Naive B cell (primary cell): ENCODE results near the gene SBF2. TPM values are rescaled to one million over a fixed set of nuclear protein-coding genes. Genes with fewer than 3 reads are reported as not detected.

Experiments
- ATAC-seq, 2 donors: fragments of 150-1000 bp; cut with Tn5 transposase; 2 replicates each; pipeline ENCODE4 v1.10.0; 2021; ENCODE audit warnings: low read depth in 2 of 2, mild to moderate bottlenecking in 2 of 2, moderate library complexity in 2 of 2
- DNase-seq: peaks from one replicate; pipeline ENCODE4 v3.0.0; 2022
- H3K27ac Mint-ChIP-seq, 6 donors: one replicate each; pipeline ENCODE4 v1.8.0; 2020 to 2022; ENCODE audit warnings: mild to moderate bottlenecking in 6 of 6, mixed read lengths in 6 of 6, moderate library complexity in 5 of 6, inconsistent platforms in 2 of 6
- H3K27me3 Mint-ChIP-seq, 3 donors: one replicate each; pipeline ENCODE4 v1.8.0; 2021 to 2022; ENCODE audit warnings: mixed read lengths in 3 of 3, mild to moderate bottlenecking in 1 of 3
- H3K36me3 Mint-ChIP-seq, 2 donors: one replicate each; pipeline ENCODE4 v1.8.0; 2020 to 2022; ENCODE audit warnings: mixed read lengths in 2 of 2, inconsistent platforms in 1 of 2, mild to moderate bottlenecking in 1 of 2
- H3K4me1 Mint-ChIP-seq, 3 donors: one replicate each; pipeline ENCODE4 v1.8.0; 2020 to 2022; ENCODE audit warnings: mixed read lengths in 3 of 3, inconsistent platforms in 1 of 3, mild to moderate bottlenecking in 1 of 3, moderate library complexity in 1 of 3
- H3K4me3 Mint-ChIP-seq, 8 donors: one replicate each; pipeline ENCODE4 v1.8.0; 2020 to 2022; ENCODE audit warnings: mild to moderate bottlenecking in 8 of 8, mixed read lengths in 8 of 8, moderate library complexity in 8 of 8, inconsistent platforms in 2 of 8
- H3K9me3 Mint-ChIP-seq, 7 donors: one replicate each; pipeline ENCODE4 v1.8.0; 2020 to 2022; ENCODE audit warnings: mixed read lengths in 7 of 7, mild to moderate bottlenecking in 5 of 7, inconsistent platforms in 2 of 7, moderate library complexity in 1 of 7
- polyA plus RNA-seq, 6 donors: library from polyadenylated mRNA; unstranded; fragments of 300-500 nt; fragmentation: Illumina TruSeq; gene quantifications; one replicate each; pipeline ENCODE4 v1.2.3, GENCODE V29; 2021; ENCODE audit warnings: low read depth in 6 of 6

The SBF2 gene
- polyA plus RNA-seq, 6 donors from 2014 or later: 2.4 to 8.5 (median 3.1) TPM

DNA sequence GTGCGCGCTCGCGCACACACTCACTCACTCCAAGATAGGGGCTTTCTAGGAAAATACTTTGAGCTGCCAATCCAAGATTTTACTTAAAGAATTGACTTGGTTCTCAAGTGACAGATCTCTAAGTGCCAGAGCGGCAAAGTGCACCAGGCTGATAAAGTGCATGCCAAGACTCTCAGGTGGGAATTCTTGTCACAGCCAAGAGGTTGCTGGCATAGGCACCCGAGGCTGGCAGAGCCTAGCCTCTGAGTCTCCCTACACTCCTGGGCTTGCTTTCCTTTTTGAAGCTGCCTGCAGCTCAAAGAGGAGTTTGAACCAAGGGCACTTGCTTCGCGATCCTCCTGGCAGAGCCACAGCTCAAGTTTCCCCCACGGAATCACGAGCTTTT lies 8.3 kb upstream of the SBF2 start:
- Mint-ChIP-seq H3K27ac (peak overlapping the region in 3 of 6 donors; percentile 48 to 92 (median 78)), H3K36me3 (no peaks in the 10 kb centered on the region), H3K4me3 (peak overlapping the region; percentile 89 to 100 (median 98)), H3K9me3 (no peaks in the 10 kb centered on the region), H3K27me3 (peaks cover 6 to 26% (median 16%) of the 10 kb centered on the region in 3 donors), H3K4me1 (peaks cover 33 to 51% (median 42%) of the 10 kb centered on the region in 3 donors)
- DNase-seq (no peak), ATAC-seq (no peak)

DNA sequence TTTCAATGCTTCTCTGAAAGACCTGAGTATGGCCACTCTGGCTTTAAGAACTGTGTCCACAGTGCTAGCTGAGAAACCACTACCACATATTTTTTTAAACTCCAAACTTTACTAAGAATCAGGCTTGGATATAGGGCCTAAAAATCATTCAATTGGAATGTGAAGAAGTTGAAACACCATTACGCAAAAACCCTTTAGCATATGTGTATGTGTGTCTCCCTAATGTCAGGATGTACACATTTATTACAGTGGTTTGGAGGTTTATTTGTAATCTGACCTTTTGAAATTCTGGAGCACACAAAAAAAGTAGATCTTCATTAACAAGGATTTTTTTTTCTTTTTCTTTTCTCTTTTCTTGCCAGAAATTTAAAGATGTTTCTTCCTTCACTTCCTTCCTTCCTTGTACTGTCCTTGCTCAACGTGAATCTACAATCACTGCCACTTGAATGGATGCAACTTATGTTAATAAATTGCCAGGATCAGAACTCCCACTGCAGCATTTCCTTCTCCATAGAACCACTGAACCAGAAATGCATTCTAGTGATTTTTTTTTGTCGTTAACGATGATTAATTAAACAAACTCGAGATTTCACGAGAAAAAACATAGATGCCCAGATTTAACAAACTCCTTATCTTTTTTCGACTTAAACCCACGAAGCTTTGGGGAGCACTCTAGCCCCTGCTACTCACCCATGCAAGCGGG lies 7.8 kb upstream of the SBF2 start:
- H3K4me1 Mint-ChIP-seq: peaks cover 29 to 46% (median 38%) of the 10 kb centered on the region in 3 donors
- H3K27ac Mint-ChIP-seq: peak overlapping the region in 3 of 6 donors; percentile 2 to 81 (median 78)
- H3K9me3 Mint-ChIP-seq: no peaks in the 10 kb centered on the region
- H3K36me3 Mint-ChIP-seq: no peaks in the 10 kb centered on the region
- DNase-seq (no peak), ATAC-seq (no peak)
- H3K27me3 Mint-ChIP-seq: peaks cover 1 to 23% (median 15%) of the 10 kb centered on the region in 3 donors
- peak overlapping the region; percentile 89 to 100 (median 98) for H3K4me3 Mint-ChIP-seq

DNA sequence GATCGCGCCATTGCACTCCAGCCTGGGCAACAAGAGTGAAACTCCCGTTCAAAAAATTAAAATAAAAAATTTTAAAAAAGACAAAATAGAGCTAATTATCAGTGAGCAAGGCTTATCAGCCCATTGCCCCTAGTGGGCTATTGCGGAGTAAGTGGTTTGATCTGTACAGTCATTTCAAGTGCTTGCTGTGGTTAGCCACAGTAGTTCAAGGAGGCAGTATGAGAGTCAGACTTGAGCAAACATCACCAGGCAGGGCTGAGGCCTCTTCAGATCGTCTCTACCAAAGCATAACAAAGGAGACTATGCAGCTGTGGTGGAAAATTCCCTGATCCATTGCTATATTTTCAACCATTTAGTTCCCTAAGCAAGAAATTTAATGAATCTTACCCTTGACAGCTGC lies 4.3 kb upstream of the SBF2 start:
- DNase-seq: peak; percentile 29
- Mint-ChIP-seq H3K9me3 (no peaks in the 10 kb centered on the region), H3K36me3 (no peaks in the 10 kb centered on the region), H3K4me1 (peaks cover 14 to 24% (median 17%) of the 10 kb centered on the region in 3 donors), H3K27me3 (peaks cover 0 to 19% (median 15%) of the 10 kb centered on the region in 3 donors), H3K4me3 (peak overlapping the region in 1 of 8 donors; percentile 39), H3K27ac (no peak overlapping the region)
- peak; percentile 67 to 68 for ATAC-seq

DNA sequence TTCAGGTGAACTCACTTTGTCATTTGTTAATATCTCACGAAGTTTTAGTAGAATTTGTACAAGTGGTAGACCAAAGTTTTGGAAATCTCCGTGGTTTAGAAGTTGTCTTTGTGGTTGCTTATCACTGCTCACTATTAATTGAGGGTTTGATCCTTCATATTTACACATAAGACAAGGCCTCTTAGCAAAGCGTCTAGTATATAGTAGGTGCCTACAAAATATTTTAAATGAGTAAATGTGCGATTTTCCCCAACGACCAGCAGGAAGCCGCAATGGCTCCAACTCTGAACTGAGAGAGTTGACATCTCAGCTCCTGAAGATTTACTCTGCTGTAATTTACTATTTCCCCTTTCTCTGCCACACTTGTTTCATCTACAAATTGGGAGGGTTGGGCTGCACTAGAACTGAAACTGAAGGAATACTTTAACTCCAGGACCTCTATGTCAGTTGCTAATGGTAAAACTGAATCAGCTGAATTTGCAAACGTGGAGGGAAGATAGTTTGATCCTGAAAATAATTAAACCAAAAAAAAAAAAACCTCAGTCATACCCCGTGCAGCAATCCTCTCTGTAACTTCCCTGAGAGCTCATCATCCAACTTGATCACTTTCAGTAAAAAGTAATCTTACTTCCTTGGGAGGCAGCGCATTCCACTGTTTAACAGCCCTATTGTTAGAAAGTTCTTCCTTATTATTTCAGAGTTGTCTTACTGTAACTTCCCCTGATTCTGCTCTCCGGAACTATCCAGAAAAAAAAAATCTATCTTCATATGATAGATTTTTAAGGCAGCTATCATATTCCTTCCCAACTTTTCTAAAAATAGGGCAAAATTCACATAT lies 1.3 kb upstream of the SBF2 start:
- Mint-ChIP-seq H3K36me3 (no peaks in the 10 kb centered on the region), H3K4me1 (peaks cover 15 to 22% (median 17%) of the 10 kb centered on the region in 3 donors)

DNA sequence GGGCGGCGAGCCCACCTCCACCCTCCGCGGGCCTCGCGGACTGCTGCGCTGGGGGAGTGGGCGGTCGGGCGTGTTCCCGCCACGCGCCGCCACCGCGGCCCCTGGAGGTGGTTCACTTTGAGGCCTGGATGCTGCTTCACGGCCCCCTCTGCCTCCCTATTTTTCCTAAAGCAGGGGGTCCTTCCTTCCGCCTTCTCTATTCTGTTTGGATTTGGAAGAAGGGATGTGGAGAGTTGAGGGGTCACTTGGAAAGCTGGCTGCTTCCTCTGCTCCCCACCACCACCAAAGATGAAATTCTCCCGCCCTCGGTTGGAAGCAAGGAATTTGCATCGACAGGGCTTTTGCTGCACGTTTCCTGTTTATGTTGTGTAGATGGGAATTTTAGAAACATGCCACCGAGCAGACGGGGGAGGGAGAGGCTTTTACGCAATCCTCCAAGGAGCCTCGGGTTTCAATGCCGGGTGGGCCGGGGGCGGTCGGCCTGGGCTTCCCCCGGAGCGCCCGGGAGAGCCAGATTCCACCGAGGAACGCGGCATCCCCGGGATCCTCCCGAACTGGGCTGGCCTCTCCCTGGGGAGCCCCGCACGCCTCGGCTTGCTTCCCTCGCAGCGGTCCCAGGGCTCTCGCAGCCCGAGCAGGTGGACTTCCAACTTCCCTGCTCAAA lies 403 bp upstream of the SBF2 start:
- no peaks in the 10 kb centered on the region for H3K9me3 Mint-ChIP-seq
- no peak for DNase-seq
- peak overlapping the region in 2 of 6 donors; percentile 50 to 51 for H3K27ac Mint-ChIP-seq
- H3K36me3 Mint-ChIP-seq: no peaks in the 10 kb centered on the region
- peaks cover 0 to 19% (median 15%) of the 10 kb centered on the region in 3 donors for H3K27me3 Mint-ChIP-seq
- peak overlapping the region; percentile 72 to 94 (median 88) for H3K4me3 Mint-ChIP-seq
- no peak for ATAC-seq
- peaks cover 18 to 22% (median 21%) of the 10 kb centered on the region in 3 donors for H3K4me1 Mint-ChIP-seq

More for the DNA sequence above, 1.3 kb upstream of the SBF2 start:
- peaks cover 0 to 19% (median 15%) of the 10 kb centered on the region in 3 donors for H3K27me3 Mint-ChIP-seq
- H3K4me3 Mint-ChIP-seq: peak overlapping the region; percentile 67 to 94 (median 88)
- peak; percentile 21 for DNase-seq
- H3K9me3 Mint-ChIP-seq: no peaks in the 10 kb centered on the region
- ATAC-seq: peak in 1 of 2 donors; percentile 14
- peak overlapping the region in 2 of 6 donors; percentile 51 to 87 for H3K27ac Mint-ChIP-seq

DNA sequence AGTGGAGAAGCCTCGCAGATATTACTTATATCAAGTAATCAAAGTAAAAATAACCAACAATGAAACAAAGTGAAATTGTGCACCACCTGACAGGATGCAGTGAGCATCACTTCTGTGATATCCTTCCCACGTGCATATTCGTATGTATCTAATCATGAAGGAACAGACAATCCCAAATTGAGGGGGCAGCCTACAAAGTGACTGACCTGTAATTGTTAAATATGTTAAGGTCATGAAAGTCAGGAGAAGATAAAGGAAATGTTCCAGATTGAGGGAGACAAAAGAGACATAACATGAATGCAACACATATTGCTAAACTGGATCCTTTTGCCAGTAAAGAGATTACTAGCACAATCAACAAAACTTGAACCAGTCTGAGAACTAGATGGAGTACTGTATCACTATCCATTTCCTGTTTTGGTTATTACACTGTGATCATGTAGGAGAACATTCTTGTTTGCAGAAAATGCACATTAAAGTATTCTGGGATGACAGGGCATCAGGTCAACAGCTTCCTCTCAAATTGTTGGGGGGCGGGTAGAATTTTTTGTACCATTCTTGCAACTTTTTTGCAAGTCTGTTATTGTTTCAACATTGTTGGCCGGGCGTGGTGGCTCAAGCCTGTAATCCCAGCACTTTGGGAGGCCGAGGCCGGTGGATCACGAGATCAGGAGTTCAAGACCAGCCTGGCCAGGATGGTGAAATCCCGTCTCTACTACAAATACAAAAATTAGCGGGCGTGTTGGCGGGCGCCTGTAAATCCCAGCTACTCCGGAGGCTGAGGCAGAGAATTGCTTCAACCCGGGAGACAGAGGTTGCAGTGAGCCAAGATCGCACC lies 2.0 kb downstream of the SBF2 start:
- no peak for ATAC-seq
- no peak for DNase-seq

DNA sequence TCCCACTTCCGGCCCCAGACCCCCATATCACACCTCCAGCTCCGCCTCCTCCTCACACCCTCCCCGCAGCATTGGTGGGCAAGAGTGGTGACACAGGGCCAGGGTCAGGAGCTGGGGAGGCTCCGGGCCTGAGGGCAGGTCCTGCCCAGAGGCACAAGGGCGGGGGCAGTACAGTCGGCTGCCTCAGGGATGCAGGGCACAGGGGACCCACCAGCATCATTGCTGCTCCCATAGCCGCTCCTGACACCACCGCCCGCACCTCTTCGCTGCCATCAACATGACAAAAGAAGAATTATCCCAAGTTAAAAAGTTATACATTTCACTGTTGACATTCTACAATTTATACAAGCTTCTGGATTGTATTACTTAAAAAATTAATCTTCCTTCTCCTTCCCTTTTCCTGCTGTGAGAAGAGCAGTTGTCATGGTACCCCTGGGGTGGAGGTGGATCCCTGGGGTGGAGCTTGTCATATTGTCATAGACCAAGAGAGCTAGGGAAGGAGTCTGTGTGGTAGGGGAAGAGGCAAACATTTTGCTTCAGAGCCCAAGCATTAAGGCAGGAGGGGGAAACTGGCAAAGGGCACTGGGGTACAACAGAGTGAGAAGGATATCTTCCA lies 4.1 kb downstream of the SBF2 start:
- peak overlapping the region in 1 of 8 donors; percentile 61 for H3K4me3 Mint-ChIP-seq
- no peak overlapping the region for H3K27ac Mint-ChIP-seq
- peaks cover 0 to 2% (median 0%) of the 10 kb centered on the region in 7 donors for H3K9me3 Mint-ChIP-seq
- no peaks in the 10 kb centered on the region for H3K36me3 Mint-ChIP-seq
- H3K27me3 Mint-ChIP-seq: peaks cover 0 to 1% (median 0%) of the 10 kb centered on the region in 3 donors
- H3K4me1 Mint-ChIP-seq: peaks cover 15 to 26% (median 22%) of the 10 kb centered on the region in 3 donors
- DNase-seq (no peak), ATAC-seq (no peak)

More for the DNA sequence above, 2.0 kb downstream of the SBF2 start:
- H3K9me3 Mint-ChIP-seq: peaks cover 0 to 2% (median 0%) of the 10 kb centered on the region in 7 donors
- peaks cover 0 to 15% (median 13%) of the 10 kb centered on the region in 3 donors for H3K27me3 Mint-ChIP-seq
- no peaks in the 10 kb centered on the region for H3K36me3 Mint-ChIP-seq
- peak overlapping the region in 7 of 8 donors; percentile 10 to 87 (median 64) for H3K4me3 Mint-ChIP-seq
- H3K27ac Mint-ChIP-seq: peak overlapping the region in 1 of 6 donors; percentile 42
- H3K4me1 Mint-ChIP-seq: peaks cover 18 to 30% (median 18%) of the 10 kb centered on the region in 3 donors

DNA sequence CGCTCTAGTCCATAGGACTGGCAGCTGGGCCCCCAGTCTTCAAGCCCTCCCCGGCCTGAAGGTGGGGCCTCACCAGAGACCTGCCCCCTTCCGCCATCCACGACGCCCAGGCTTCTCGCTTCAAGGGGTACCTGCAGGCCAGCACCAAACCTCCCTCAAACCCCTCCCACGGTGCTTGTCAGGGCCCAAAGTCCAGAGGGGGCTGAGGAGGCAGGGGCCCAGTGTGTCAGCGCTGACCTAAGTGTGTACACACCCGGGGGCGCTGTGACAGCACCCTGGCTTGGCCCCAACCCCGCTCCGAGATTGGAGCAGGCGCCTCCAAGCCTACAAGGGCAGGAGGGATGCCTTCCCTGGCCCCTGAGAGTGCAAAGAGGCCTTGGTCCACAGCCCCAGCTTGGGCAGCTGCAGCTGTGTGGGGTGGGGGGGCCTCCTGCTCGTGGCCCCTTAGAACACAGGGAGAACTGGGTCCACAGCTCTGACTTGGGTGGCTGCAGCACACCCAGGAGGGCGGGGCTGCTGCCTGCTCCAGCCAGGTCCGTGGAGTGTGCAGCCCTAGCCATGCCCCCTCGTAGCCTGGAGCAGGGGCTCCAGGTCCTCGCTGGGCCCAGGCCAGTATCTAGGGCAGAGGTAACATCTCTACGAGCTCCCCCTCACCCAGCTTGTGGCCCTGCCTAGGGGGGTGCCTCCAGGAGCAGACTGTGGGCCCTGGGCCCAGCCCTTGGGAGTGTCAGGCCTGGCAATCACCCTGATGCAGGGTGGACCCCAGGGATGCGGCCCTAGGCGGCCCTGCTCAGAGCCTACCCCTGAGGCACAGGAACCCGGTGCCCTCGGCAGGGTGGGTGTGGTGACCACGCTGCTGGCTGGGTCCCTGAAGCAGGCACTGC lies 4.9 kb downstream of the SBF2 start:
- H3K9me3 Mint-ChIP-seq: peaks cover 0 to 2% (median 0%) of the 10 kb centered on the region in 7 donors
- H3K36me3 Mint-ChIP-seq: no peaks in the 10 kb centered on the region
- no peak overlapping the region for H3K27ac Mint-ChIP-seq
- peaks cover 15 to 23% (median 20%) of the 10 kb centered on the region in 3 donors for H3K4me1 Mint-ChIP-seq
- DNase-seq (no peak), ATAC-seq (no peak)
- no peaks in the 10 kb centered on the region for H3K27me3 Mint-ChIP-seq
- no peak overlapping the region for H3K4me3 Mint-ChIP-seq

DNA sequence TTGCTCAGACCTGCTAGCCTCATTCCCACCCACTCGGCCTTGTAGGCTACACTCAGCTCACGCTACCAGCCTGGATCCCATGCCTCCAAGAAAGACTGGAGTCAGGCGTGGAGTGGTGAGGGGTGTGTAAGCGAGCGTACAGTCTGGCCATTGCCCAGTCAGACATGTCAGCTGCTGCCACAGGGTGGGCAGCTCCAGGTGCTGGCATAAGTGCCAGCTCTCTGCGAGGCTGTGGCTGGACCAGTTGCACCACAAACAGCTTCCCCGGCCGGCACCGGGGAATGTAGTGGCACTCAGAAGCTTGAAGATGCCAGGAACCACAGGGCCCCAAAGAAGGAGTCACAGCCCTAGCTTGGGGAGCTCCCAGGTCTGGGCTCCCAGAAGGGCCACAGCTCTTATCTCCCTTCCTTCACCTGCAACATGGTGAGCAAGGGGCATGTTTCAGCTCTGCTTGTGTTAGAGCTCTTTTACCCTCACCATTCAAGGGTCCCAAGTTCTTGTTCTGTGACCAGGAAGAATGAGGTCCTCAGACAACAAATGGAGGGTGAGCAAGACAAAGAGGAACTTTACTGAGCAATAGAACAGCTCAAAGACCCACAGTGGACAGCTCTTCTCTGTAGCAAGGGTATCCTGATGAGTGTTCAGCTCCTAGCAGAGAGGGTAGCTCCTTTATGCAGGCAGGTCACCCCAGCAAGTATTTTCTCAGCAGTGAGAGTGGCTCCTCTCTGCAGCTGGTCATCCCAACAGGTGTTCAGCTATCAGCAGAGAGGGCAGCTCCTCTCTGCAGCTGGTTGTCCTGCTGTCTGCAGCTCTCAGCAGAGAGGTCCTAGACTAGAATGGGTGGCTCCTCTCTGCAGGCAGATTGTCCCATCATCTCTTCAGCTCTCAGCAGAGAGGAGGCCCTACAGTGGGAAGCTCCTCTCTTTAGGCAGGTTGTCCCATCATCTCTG lies 6.0 kb downstream of the SBF2 start:
- no peaks in the 10 kb centered on the region for H3K36me3 Mint-ChIP-seq
- peaks cover 15 to 23% (median 20%) of the 10 kb centered on the region in 3 donors for H3K4me1 Mint-ChIP-seq
- ATAC-seq (no peak), DNase-seq (no peak)
- peaks cover 0 to 2% (median 0%) of the 10 kb centered on the region in 7 donors for H3K9me3 Mint-ChIP-seq
- H3K27me3 Mint-ChIP-seq: no peaks in the 10 kb centered on the region
- H3K4me3 Mint-ChIP-seq: no peak overlapping the region
- H3K27ac Mint-ChIP-seq: no peak overlapping the region

DNA sequence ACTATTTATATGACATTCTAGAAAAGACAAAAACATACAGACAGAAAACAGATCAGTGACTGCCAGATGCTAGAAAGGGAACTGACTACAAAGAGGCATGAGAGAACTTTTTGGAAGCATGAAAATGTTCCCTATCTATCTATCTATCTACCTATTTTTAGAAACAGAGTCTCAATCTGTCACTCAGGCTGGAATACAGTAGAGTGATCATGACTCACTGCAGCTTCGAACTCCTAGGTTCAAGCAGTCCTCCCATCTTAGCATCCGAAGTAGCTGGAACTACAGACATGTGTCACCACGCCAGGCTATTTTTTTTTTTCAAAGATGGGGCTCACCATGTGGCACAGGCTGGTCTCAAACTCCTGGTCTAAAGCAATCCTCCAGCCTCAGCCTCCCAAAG lies 6.9 kb downstream of the SBF2 start:
- no peaks in the 10 kb centered on the region for H3K36me3 Mint-ChIP-seq
- H3K27ac Mint-ChIP-seq: no peak overlapping the region
- H3K4me3 Mint-ChIP-seq: no peak overlapping the region
- ATAC-seq (no peak), DNase-seq (no peak)
- peaks cover 0 to 2% (median 0%) of the 10 kb centered on the region in 7 donors for H3K9me3 Mint-ChIP-seq
- peaks cover 15 to 20% (median 19%) of the 10 kb centered on the region in 3 donors for H3K4me1 Mint-ChIP-seq
- H3K27me3 Mint-ChIP-seq: no peaks in the 10 kb centered on the region
